Vagina (tissue), 2 donors: ENCODE results near the gene FHIT. TPM values are rescaled to one million over a fixed set of nuclear protein-coding genes. Genes with fewer than 3 reads are reported as not detected.

Source experiments
- DNase-seq, 2 donors: peaks; one replicate each; pipeline ENCODE4 v3.0.0-alpha.2; 2017; ENCODE audit errors: extremely low spot score in 2 of 2
- H3K27ac ChIP-seq: fragments of 200-600 bp; sonication (generic); one replicate; pipeline ENCODE4 v1.5.1; 2019
- H3K27me3 ChIP-seq: fragments of 200-600 bp; sonication (generic); one replicate; pipeline ENCODE4 v1.5.1; 2019
- H3K36me3 ChIP-seq, 2 donors: fragments of 200-600 bp; sonication (generic); one replicate each; pipeline ENCODE4 v1.5.1; 2017 to 2019
- H3K4me1 ChIP-seq: fragments of 200-600 bp; sonication (generic); one replicate; pipeline ENCODE4 v1.5.1; 2019
- H3K4me3 ChIP-seq, 2 donors: fragments of 200-600 bp; sonication (generic); 1 replicate in 1 of 2; 2 replicates in 1 of 2; pipeline ENCODE4 v1.5.1; 2016 to 2019
- H3K9me3 ChIP-seq: fragments of 200-600 bp; sonication (generic); one replicate; pipeline ENCODE4 v1.5.1; 2019
- POLR2A ChIP-seq, 2 donors: fragments of 450-650 bp; IDR thresholded peaks; one replicate each; pipeline ENCODE4 v1.6.1; 2017; ENCODE audit warnings: antibody characterized with exemption in 2 of 2, mild to moderate bottlenecking in 2 of 2, moderate library complexity in 2 of 2
- POLR2AphosphoS5 ChIP-seq, 2 donors: sonication (generic); formaldehyde crosslinking; IDR thresholded peaks; one replicate each; pipeline ENCODE4 v1.9.0; 2017; ENCODE audit warnings: antibody characterized with exemption in 2 of 2, mild to moderate bottlenecking in 2 of 2, low read depth in 1 of 2; ENCODE audit not compliant: insufficient read depth in 1 of 2
- intact Hi-C: fragments of 100-400 bp; cut with DNase I; formaldehyde crosslinking; loops from one replicate; pipeline ENCODE4 v1.15.1; 2023
- total RNA-seq: library from RNA; depleted of rRNA; stranded (reverse); fragments of >200 nt; gene quantifications from one replicate; pipeline ENCODE4 v1.2.3, GENCODE V29; 2016
- TF ChIP-seq, protein P1 (sequence below), 3 experiments: fragments of 450-650 bp in 2 of 3; fragments of 200-600 bp in 1 of 3; sonication (generic) in 1 of 3; IDR thresholded peaks; one replicate each; pipeline ENCODE4 v1.5.1; 2017 to 2019; ENCODE audit warnings: antibody characterized with exemption in 3 of 3, mild to moderate bottlenecking in 2 of 3, moderate library complexity in 2 of 3

Gene FHIT
- total RNA-seq, 1 donor from 2014 or later: 7.9 TPM

- Histone ChIP-seq H3K36me3 (no peaks in the 10 kb centered on the region), H3K9me3 (no peaks in the 10 kb centered on the region), H3K4me1 (no peaks in the 10 kb centered on the region), H3K4me3 (no peak overlapping the region), H3K27me3 (no peaks in the 10 kb centered on the region), H3K27ac (no peak overlapping the region)
- no peak for DNase-seq
- intact Hi-C loops: no loop called here
- TF ChIP-seq, protein P1, sequence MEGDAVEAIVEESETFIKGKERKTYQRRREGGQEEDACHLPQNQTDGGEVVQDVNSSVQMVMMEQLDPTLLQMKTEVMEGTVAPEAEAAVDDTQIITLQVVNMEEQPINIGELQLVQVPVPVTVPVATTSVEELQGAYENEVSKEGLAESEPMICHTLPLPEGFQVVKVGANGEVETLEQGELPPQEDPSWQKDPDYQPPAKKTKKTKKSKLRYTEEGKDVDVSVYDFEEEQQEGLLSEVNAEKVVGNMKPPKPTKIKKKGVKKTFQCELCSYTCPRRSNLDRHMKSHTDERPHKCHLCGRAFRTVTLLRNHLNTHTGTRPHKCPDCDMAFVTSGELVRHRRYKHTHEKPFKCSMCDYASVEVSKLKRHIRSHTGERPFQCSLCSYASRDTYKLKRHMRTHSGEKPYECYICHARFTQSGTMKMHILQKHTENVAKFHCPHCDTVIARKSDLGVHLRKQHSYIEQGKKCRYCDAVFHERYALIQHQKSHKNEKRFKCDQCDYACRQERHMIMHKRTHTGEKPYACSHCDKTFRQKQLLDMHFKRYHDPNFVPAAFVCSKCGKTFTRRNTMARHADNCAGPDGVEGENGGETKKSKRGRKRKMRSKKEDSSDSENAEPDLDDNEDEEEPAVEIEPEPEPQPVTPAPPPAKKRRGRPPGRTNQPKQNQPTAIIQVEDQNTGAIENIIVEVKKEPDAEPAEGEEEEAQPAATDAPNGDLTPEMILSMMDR (IDR thresholded peaks at IDR 0.05): no peak
- TF ChIP-seq POLR2A (IDR thresholded peaks at IDR 0.05): no peak
- TF ChIP-seq POLR2AphosphoS5 (IDR thresholded peaks at IDR 0.05; ENCODE audit: insufficient read depth in 1 of 2, low read depth in 1 of 2): no peak
Measured at GRCh38 chr3:60167186-60167585, 1084.1 kb downstream of the FHIT start.

- intact Hi-C loops: no loop called here
- H3K27me3 ChIP-seq: no peaks in the 10 kb centered on the region
- H3K36me3 ChIP-seq: no peaks in the 10 kb centered on the region
- TF ChIP-seq POLR2A (IDR thresholded peaks at IDR 0.05): no peak
- TF ChIP-seq, protein P1 (IDR thresholded peaks at IDR 0.05): no peak
- TF ChIP-seq POLR2AphosphoS5 (IDR thresholded peaks at IDR 0.05; ENCODE audit: insufficient read depth in 1 of 2, low read depth in 1 of 2): no peak
- H3K9me3 ChIP-seq: no peaks in the 10 kb centered on the region
- no peak overlapping the region for H3K27ac ChIP-seq
- DNase-seq: no peak
- no peaks in the 10 kb centered on the region for H3K4me1 ChIP-seq
- H3K4me3 ChIP-seq: no peak overlapping the region
Measured at GRCh38 chr3:60160822-60161748, 1090.2 kb downstream of the FHIT start.

- no peaks in the 10 kb centered on the region for H3K9me3 ChIP-seq
- H3K27me3 ChIP-seq: no peaks in the 10 kb centered on the region
- no peak overlapping the region for H3K4me3 ChIP-seq
- no peak overlapping the region for H3K27ac ChIP-seq
- intact Hi-C loops: no loop called here
- TF ChIP-seq POLR2A (IDR thresholded peaks at IDR 0.05): no peak
- TF ChIP-seq, protein P1 (IDR thresholded peaks at IDR 0.05): no peak
- TF ChIP-seq POLR2AphosphoS5 (IDR thresholded peaks at IDR 0.05; ENCODE audit: insufficient read depth in 1 of 2, low read depth in 1 of 2): no peak
- H3K36me3 ChIP-seq: no peaks in the 10 kb centered on the region
- no peak for DNase-seq
- no peaks in the 10 kb centered on the region for H3K4me1 ChIP-seq
Measured at GRCh38 chr3:60160111-60160821, 1091.0 kb downstream of the FHIT start.

GRCh38 chr3:60158035-60158434, 1093.2 kb downstream of the FHIT start:
- H3K4me3 ChIP-seq: no peak overlapping the region
- TF ChIP-seq, protein P1 (IDR thresholded peaks at IDR 0.05): no peak
- TF ChIP-seq POLR2AphosphoS5 (IDR thresholded peaks at IDR 0.05; ENCODE audit: insufficient read depth in 1 of 2, low read depth in 1 of 2) (no peak), POLR2A (IDR thresholded peaks at IDR 0.05) (no peak)
- intact Hi-C loops: no loop called here

More at GRCh38 chr3:60158035-60158434, 1093.2 kb downstream of the FHIT start:
- H3K27ac ChIP-seq: no peak overlapping the region
- no peaks in the 10 kb centered on the region for H3K27me3 ChIP-seq
- no peak for DNase-seq
- no peaks in the 10 kb centered on the region for H3K36me3 ChIP-seq
- no peaks in the 10 kb centered on the region for H3K4me1 ChIP-seq
- H3K9me3 ChIP-seq: no peaks in the 10 kb centered on the region
